BE2C (cell line): Measurements from ENCODE around the gene DIP2C.

Experiments used
- DNase-seq: peaks from one replicate; pipeline ENCODE4 v3.0.0-alpha.2; 2020
- H3K27me3 ChIP-seq: fragments of 250-450 bp; sonication (Bioruptor Pico); 2 replicates; pipeline ENCODE4 v1.5.1; 2020; ENCODE audit warnings: mild to moderate bottlenecking
- H3K36me3 ChIP-seq: fragments of 250-450 bp; sonication (Bioruptor Pico); 2 replicates; pipeline ENCODE4 v1.5.1; 2020; ENCODE audit warnings: mild to moderate bottlenecking
- H3K4me1 ChIP-seq: fragments of 250-450 bp; sonication (Bioruptor Pico); 2 replicates; pipeline ENCODE4 v1.5.1; 2020
- H3K4me3 ChIP-seq: 2 replicates; pipeline ENCODE4 v1.5.1; 2011; ENCODE audit warnings: low read depth, low read length
- H3K9me3 ChIP-seq: fragments of 250-450 bp; sonication (Bioruptor Pico); 2 replicates; pipeline ENCODE4 v1.5.1; 2020
- TF ChIP-seq, protein P1 (sequence below): IDR thresholded peaks from 2 replicates; pipeline ENCODE4 v1.5.1; 2012; ENCODE audit warnings: mild to moderate bottlenecking, low read depth, low read length

DIP2C gene

DNA sequence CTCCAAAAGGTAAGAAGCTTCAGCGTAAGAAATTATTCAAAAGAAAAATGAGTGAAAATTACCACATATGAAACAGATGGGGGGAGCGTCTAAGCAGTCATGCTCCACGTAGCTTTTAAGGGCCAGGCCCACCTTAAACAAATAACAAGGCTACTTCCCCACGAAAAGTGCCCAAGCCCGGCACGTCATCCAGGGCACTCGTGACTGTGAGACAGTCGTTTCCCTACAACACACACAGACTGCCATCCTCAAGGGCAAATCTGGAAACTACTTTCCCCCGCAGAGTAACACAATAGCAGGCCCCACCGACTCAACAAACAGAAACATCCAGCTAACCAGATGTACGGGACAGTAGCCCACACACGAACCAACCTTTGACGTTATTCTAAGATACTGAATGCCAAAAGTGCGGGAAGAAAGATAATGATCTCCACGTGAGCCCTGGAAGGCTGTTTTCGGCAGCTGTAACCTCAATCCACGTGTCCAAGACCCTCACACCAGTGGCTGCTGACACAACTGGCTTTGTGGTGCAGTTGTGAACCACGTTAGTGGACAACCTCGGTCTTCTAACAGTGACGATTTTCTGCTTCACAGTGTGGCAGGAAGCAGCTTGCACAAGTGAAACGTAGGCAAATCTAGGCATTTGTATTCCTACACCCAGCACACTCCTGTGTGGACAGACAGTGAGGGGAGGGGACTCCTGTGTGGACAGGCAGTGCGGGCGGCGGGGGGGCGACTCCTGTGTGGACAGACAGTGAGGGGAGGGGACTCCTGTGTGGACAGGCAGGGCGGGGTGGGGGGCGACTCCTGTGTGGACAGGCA lies 302.5 kb downstream of the DIP2C start:
- H3K36me3 ChIP-seq = no peaks in the 10 kb centered on the region
- no peaks in the 10 kb centered on the region for H3K4me1 ChIP-seq
- no peak overlapping the region for H3K4me3 ChIP-seq
- DNase-seq = no peak
- TF ChIP-seq, protein P1, sequence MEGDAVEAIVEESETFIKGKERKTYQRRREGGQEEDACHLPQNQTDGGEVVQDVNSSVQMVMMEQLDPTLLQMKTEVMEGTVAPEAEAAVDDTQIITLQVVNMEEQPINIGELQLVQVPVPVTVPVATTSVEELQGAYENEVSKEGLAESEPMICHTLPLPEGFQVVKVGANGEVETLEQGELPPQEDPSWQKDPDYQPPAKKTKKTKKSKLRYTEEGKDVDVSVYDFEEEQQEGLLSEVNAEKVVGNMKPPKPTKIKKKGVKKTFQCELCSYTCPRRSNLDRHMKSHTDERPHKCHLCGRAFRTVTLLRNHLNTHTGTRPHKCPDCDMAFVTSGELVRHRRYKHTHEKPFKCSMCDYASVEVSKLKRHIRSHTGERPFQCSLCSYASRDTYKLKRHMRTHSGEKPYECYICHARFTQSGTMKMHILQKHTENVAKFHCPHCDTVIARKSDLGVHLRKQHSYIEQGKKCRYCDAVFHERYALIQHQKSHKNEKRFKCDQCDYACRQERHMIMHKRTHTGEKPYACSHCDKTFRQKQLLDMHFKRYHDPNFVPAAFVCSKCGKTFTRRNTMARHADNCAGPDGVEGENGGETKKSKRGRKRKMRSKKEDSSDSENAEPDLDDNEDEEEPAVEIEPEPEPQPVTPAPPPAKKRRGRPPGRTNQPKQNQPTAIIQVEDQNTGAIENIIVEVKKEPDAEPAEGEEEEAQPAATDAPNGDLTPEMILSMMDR = no peak
- H3K27me3 ChIP-seq = no peaks in the 10 kb centered on the region
- no peaks in the 10 kb centered on the region for H3K9me3 ChIP-seq

DNA sequence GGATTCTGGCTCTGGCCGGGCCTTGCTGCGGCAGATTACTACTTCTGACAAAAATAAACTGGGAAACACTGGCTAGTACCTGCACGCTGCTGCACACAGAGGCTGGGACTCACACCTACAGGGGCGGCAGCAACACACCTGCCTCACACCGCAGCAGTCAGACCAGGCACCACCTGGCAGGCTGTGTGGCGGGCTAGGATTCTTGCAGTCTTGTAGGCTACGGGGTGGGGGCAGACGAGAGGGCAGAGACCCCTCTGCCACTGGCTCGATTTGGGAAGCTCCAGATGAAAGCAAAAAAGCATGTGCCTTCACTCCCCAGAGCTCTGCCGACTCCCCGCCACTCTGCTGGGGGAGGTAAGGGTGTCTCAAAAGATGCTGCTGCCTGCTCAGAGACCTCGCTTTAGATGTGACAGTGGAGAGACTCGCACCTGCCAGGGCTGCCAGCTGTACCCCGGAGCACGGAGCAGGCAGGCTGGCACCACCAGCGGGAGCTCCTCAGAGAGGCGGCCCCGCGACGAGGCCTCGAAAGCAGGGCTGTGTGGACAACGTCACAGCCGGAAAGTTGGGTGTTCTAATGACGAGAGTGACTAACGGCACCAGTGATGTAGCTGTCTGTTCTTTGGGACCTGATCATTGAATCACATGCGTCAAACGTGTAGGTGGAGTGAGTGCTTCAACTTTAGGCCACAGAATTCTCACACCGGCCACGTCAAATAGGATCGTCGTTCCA lies 303.7 kb downstream of the DIP2C start:
- Histone ChIP-seq H3K27me3 (no peaks in the 10 kb centered on the region), H3K36me3 (no peaks in the 10 kb centered on the region)
- no peak for DNase-seq

DNA sequence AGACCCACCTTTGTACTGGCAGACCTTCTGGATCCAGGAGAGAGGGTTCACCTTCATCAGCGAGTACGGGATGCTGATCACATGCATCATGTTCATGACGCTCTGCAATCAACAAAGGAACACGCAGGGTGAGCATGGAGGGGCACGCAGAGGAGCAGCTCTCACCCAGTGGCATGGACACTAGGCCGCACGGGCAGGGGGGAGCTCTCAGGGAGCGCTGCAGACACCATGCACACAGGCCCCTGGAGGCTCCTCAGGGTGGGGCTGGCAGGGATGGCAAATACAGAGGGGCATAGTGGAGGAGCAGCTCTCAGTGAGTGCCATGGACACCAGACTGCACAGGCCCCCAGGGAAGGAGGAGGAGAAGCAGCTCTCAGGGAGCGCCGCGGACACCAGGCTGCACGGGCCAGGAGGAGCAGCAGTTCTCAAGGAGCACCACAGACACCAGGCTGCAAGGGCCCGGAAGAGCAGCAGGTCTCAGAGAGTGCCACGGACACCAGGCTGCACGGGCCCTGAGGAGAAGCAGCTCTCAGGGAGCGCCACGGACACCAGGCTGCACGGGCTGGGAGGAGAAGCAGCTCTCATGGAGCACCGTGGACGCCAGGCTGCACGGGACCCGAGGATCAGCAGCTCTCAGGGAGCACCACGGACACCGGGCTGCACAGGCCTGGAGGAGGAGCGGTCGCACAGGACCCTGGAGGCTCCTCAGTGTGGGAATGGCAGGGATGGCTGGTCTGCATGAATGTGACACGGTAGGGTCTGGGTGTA lies 304.7 kb downstream of the DIP2C start:
- no peak for DNase-seq
- TF ChIP-seq, protein P1 = no peak
- H3K36me3 ChIP-seq = no peaks in the 10 kb centered on the region
- no peaks in the 10 kb centered on the region for H3K4me1 ChIP-seq
- no peaks in the 10 kb centered on the region for H3K27me3 ChIP-seq
- no peak overlapping the region for H3K4me3 ChIP-seq
- no peaks in the 10 kb centered on the region for H3K9me3 ChIP-seq

More for the DNA sequence above, 303.7 kb downstream of the DIP2C start:
- no peaks in the 10 kb centered on the region for H3K9me3 ChIP-seq
- TF ChIP-seq, protein P1 = no peak
- no peak overlapping the region for H3K4me3 ChIP-seq
- H3K4me1 ChIP-seq = no peaks in the 10 kb centered on the region

DNA sequence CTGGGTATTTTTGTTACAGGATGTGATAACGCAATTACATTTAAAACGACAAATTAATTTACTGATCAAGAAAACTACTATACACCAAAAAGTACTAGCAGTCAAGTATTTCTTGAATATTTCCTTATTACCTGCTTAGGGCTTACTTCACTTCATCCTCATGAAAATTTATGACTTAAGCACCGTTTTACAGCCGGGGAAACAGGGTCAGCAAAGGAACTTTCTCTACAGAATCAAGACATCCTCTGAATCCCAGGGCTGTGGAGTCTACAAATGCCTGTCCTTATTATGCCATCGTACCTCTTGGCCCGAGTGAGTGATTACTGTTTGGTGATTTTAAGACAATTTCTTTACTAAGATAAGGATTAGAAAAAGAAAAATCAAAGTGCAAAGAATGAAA lies 305.9 kb downstream of the DIP2C start:
- Histone ChIP-seq H3K27me3 (no peaks in the 10 kb centered on the region), H3K36me3 (no peaks in the 10 kb centered on the region), H3K4me3 (no peak overlapping the region), H3K4me1 (no peaks in the 10 kb centered on the region), H3K9me3 (no peaks in the 10 kb centered on the region)
- TF ChIP-seq, protein P1 = 0 out of 2 replicates have a peak, but pooled peaks have one; percentile 2
- no peak for DNase-seq

DNA sequence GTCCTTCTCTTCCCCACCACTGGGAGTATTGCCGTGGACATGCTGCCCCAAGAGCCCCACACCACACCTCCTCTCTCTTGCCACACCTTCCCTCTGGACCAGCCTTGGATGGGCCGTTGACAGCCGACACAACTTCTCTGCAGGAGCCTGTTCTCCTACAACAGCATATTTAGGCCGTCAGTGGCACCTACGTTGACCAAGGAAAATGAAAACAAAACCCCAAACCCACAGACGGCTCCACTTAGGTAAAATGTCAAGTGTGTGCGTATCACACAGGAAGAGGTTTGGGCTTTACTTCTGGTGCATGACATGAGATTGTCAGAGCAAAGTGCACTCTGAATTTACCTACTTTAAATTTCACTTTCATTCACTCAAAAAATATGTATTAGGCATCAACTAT lies 307.7 kb downstream of the DIP2C start:
- DNase-seq = no peak
- Histone ChIP-seq H3K27me3 (no peaks in the 10 kb centered on the region), H3K4me1 (no peaks in the 10 kb centered on the region), H3K4me3 (no peak overlapping the region), H3K36me3 (no peaks in the 10 kb centered on the region), H3K9me3 (no peaks in the 10 kb centered on the region)
- TF ChIP-seq, protein P1 = no peak
